H9 (cell line): ENCODE data around the gene GNA12. TPM values are rescaled to one million over a fixed set of nuclear protein-coding genes. Genes with fewer than 3 reads are reported as not detected.
A peak's percentile ranks its signal among the peaks of the same experiment; 100 is the strongest.

Source experiments
- DNase-seq: peaks from one replicate; pipeline ENCODE4 v3.0.0-alpha.2; 2017
- H2AFZ ChIP-seq: one replicate; pipeline ENCODE4 v1.6.1; 2013; ENCODE audit warnings: mild to moderate bottlenecking, low read length, control low read depth, moderate library complexity
- H2AK5ac ChIP-seq: 2 replicates; pipeline ENCODE4 v1.6.1; 2013; ENCODE audit warnings: low read length, control low read depth, mixed read lengths; ENCODE audit not compliant: insufficient read length
- H2BK120ac ChIP-seq: one replicate; pipeline ENCODE4 v1.6.1; 2013; ENCODE audit warnings: low read depth, mild to moderate bottlenecking, low read length, control low read depth, inconsistent platforms; ENCODE audit not compliant: poor library complexity, severe bottlenecking
- H2BK12ac ChIP-seq: 2 replicates; pipeline ENCODE4 v1.6.1; 2013; ENCODE audit warnings: low read length, control low read depth, mixed read lengths, low read depth; ENCODE audit not compliant: insufficient read length
- H2BK15ac ChIP-seq: 2 replicates; pipeline ENCODE4 v1.6.1; 2013; ENCODE audit warnings: low read depth, low read length, control low read depth
- H2BK20ac ChIP-seq: one replicate; pipeline ENCODE4 v1.6.1; 2013; ENCODE audit warnings: low read depth, mild to moderate bottlenecking, low read length, control low read depth, inconsistent platforms; ENCODE audit not compliant: poor library complexity, severe bottlenecking
- H2BK5ac ChIP-seq: 2 replicates; pipeline ENCODE4 v1.6.1; 2013; ENCODE audit warnings: low read length, control low read depth, mixed read lengths; ENCODE audit not compliant: insufficient read length
- H3K14ac ChIP-seq: 2 replicates; pipeline ENCODE4 v1.6.1; 2013; ENCODE audit warnings: low read length, control low read depth; ENCODE audit not compliant: insufficient read depth
- H3K18ac ChIP-seq: 2 replicates; pipeline ENCODE4 v1.6.1; 2013; ENCODE audit warnings: low read depth, mild to moderate bottlenecking, mixed read lengths, low read length, control low read depth; ENCODE audit not compliant: insufficient read length
- H3K23ac ChIP-seq: 2 replicates; pipeline ENCODE4 v1.6.1; 2013; ENCODE audit warnings: low read length, control low read depth, mixed read lengths, low read depth; ENCODE audit not compliant: insufficient read length
- H3K23me2 ChIP-seq: 2 replicates; pipeline ENCODE4 v1.6.1; 2013; ENCODE audit warnings: low read depth, mild to moderate bottlenecking, mixed read lengths, low read length, control low read depth; ENCODE audit not compliant: insufficient read length, poor library complexity, severe bottlenecking
- H3K27ac ChIP-seq: 2 replicates; pipeline ENCODE4 v1.5.1; 2013; ENCODE audit warnings: low read length, control low read depth, mixed read lengths, low read depth; ENCODE audit not compliant: insufficient read length
- H3K27me3 ChIP-seq: 2 replicates; pipeline ENCODE4 v1.6.1; 2013; ENCODE audit warnings: low read length, control low read depth, inconsistent platforms; ENCODE audit not compliant: insufficient read depth
- H3K4ac ChIP-seq: 2 replicates; pipeline ENCODE4 v1.6.1; 2013; ENCODE audit warnings: low read depth, mild to moderate bottlenecking, control low read depth, inconsistent platforms, low read length, moderate library complexity
- H3K4me1 ChIP-seq: 2 replicates; pipeline ENCODE4 v1.6.1; 2013; ENCODE audit warnings: low read length, control low read depth, inconsistent platforms; ENCODE audit not compliant: insufficient read depth
- H3K4me2 ChIP-seq: 2 replicates; pipeline ENCODE4 v1.6.1; 2013; ENCODE audit warnings: low read length, control low read depth, mixed read lengths; ENCODE audit not compliant: insufficient read length, insufficient read depth
- H3K56ac ChIP-seq: 2 replicates; pipeline ENCODE4 v1.6.1; 2013; ENCODE audit warnings: low read depth, mild to moderate bottlenecking, mixed read lengths, low read length, control low read depth; ENCODE audit not compliant: insufficient read length
- H3K79me1 ChIP-seq: 2 replicates; pipeline ENCODE4 v1.6.1; 2013; ENCODE audit warnings: low read depth, mild to moderate bottlenecking, moderate library complexity, low read length, control low read depth, inconsistent platforms; ENCODE audit not compliant: insufficient read depth, poor library complexity, severe bottlenecking
- H3K79me2 ChIP-seq: 2 replicates; pipeline ENCODE4 v1.6.1; 2013; ENCODE audit warnings: low read length, control low read depth, inconsistent platforms; ENCODE audit not compliant: insufficient read depth
- H3K9ac ChIP-seq: 2 replicates; pipeline ENCODE4 v1.6.1; 2013; ENCODE audit warnings: low read length, control low read depth, mixed read lengths; ENCODE audit not compliant: insufficient read length; ENCODE audit errors: extremely low read depth
- H3K9me3 ChIP-seq: one replicate; pipeline ENCODE4 v1.6.1; 2013; ENCODE audit warnings: low read depth, low read length, inconsistent platforms; ENCODE audit not compliant: control insufficient read depth
- H3T11ph ChIP-seq: one replicate; pipeline ENCODE4 v1.6.1; 2013; ENCODE audit warnings: mild to moderate bottlenecking, low read length, control low read depth, inconsistent platforms
- H4K20me1 ChIP-seq: one replicate; pipeline ENCODE4 v1.6.1; 2013; ENCODE audit not compliant: control insufficient read depth, insufficient read length, insufficient read depth
- H4K5ac ChIP-seq: 2 replicates; pipeline ENCODE4 v1.6.1; 2013; ENCODE audit warnings: low read depth, mild to moderate bottlenecking, mixed read lengths, low read length, control low read depth; ENCODE audit not compliant: insufficient read length
- H4K8ac ChIP-seq: replicated peaks from 2 replicates; pipeline ENCODE4 v1.6.1; 2013; ENCODE audit warnings: low read length, control low read depth, mixed read lengths, low read depth; ENCODE audit not compliant: insufficient read length
- H4K91ac ChIP-seq: 2 replicates; pipeline ENCODE4 v1.6.1; 2013; ENCODE audit warnings: low read depth, mild to moderate bottlenecking, moderate library complexity, mixed read lengths, low read length, control low read depth; ENCODE audit not compliant: insufficient read length
- H3K27ac Mint-ChIP-seq, 3 experiments: 2 replicates in 2 of 3; 3 replicates in 1 of 3; pipeline ENCODE4 v1.8.0; 2020 to 2021; ENCODE audit warnings: mixed read lengths in 3 of 3, mild to moderate bottlenecking in 1 of 3, moderate library complexity in 1 of 3
- H3K27me3 Mint-ChIP-seq: 2 replicates; pipeline ENCODE4 v1.8.0; 2021; ENCODE audit warnings: low read depth, mild to moderate bottlenecking, moderate library complexity, mixed read lengths
- H3K36me3 Mint-ChIP-seq, 3 experiments: 2 replicates in 2 of 3; 3 replicates in 1 of 3; pipeline ENCODE4 v1.8.0; 2020 to 2021; ENCODE audit warnings: low read depth in 3 of 3, mixed read lengths in 3 of 3; ENCODE audit not compliant: insufficient read depth in 1 of 3
- H3K4me1 Mint-ChIP-seq, 2 experiments: 2 replicates each; pipeline ENCODE4 v1.8.0; 2020; ENCODE audit warnings: mixed read lengths in 2 of 2
- H3K4me3 Mint-ChIP-seq, 2 experiments: 2 replicates in 1 of 2; 3 replicates in 1 of 2; pipeline ENCODE4 v1.8.0; 2020 to 2021; ENCODE audit warnings: mild to moderate bottlenecking in 2 of 2, mixed read lengths in 2 of 2, moderate library complexity in 1 of 2
- H3K9me3 Mint-ChIP-seq, 2 experiments: 2 replicates in 1 of 2; 3 replicates in 1 of 2; pipeline ENCODE4 v1.8.0; 2020; ENCODE audit warnings: mild to moderate bottlenecking in 2 of 2, mixed read lengths in 2 of 2, moderate library complexity in 1 of 2
- WGBS: extraction: QIAGEN DNeasy Blood & Tissue Kit; methylation state at CpG from one replicate; pipeline ENCODE4 v1.1.7; 2013; ENCODE audit warnings: missing lambda C conversion rate, low lambda C conversion rate, mixed read lengths; ENCODE audit not compliant: insufficient read length; ENCODE audit errors: extremely low coverage; 5-methylcytosine and 5-hydroxymethylcytosine counted together
- long read RNA-seq: library from polyadenylated mRNA; unstranded; transcript quantifications from one replicate; pipeline ENCODE4 v2.0.0, GENCODE V29; 2020
- total RNA-seq: library from RNA; stranded (reverse); gene quantifications from 2 replicates; pipeline ENCODE4 v1.2.1, GENCODE V29; 2021
- TF ChIP-seq, protein P1 (sequence below): fragments of 200-600 bp; sonication (generic); conservative IDR thresholded peaks from 3 replicates; pipeline ENCODE4 v1.8.0; 2021; ENCODE audit warnings: antibody characterized with exemption, mild to moderate bottlenecking

Gene GNA12, protein sequence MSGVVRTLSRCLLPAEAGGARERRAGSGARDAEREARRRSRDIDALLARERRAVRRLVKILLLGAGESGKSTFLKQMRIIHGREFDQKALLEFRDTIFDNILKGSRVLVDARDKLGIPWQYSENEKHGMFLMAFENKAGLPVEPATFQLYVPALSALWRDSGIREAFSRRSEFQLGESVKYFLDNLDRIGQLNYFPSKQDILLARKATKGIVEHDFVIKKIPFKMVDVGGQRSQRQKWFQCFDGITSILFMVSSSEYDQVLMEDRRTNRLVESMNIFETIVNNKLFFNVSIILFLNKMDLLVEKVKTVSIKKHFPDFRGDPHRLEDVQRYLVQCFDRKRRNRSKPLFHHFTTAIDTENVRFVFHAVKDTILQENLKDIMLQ
- 60.2 and 63.1 TPM in 2 replicates for total RNA-seq
- long read RNA-seq, partial matches to known transcripts = 1 of 45 reads
- long read RNA-seq, other reads (novel, unspliced or antisense) = 44 of 45 reads

DNA sequence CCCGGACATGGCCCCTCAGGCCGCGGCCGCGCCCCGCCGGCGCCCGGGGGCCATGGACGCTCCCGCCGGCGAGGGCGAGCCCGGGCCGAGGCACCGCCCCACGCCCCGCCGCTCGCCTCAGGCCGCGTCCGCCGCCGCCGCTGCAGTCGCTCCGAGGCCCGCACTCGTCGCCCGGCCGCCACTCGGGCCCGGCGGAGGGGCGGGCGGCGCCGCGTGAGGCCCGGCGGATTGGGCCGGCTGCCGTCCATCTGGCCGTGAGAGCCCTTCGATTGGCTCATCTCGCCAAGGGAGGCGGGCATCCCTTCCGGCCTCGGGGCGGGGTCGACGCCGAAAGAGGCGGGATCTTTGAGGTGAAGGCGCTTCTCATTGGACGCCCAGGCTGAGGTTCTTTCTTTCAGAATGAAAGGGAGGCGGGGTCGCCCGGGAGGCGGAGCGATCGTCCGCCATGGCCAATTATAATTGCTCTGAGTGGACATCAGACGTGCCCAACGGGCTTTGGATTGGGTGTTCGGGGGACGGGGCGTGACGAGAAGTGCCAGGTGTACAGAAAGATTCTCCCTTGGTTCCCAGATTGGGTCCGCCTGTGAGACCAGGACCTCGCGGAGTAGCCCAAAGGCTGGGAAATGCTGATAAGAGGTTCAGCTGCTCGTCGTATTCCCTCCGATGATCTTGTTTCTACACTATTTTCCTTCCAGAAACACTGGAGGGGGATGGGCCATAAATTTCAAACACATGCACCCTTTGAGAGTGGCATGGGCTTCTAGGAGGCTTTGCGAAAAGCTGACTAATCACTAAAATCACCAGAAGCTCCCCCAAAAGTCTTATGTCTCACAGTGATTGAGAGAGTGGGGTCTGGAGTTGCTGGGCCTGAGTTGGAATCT, at the start of gene GNA12:
Gene GNA12 (minus strand): TSS at position 156 of the 881 bp plus-strand sequence. CDS start 147 bp downstream, at position 9.
- WGBS = no CpG with 5 or more reads among the region's 79 CpGs
- H3K27me3 ChIP-seq = no peaks in the 10 kb centered on the region
- no peaks in the 10 kb centered on the region for H4K20me1 ChIP-seq
- Mint-ChIP-seq H3K27me3 (no peaks in the 10 kb centered on the region), H3K4me1 (peaks cover 23% of the 10 kb centered on the region in 2 experiments), H3K9me3 (no peaks in the 10 kb centered on the region; a peak in 3 of 5 replicates), H3K36me3 (peaks cover 15 to 32% (median 32%) of the 10 kb centered on the region in 3 experiments), H3K27ac (peak within 1 kb of the TSS; percentile 47 to 89 (median 82); a peak in 5 of 7 replicates), H3K4me3 (peak within 1 kb of the TSS; percentile 78 to 90)
- peaks cover 8% of the 10 kb centered on the region for H3K79me1 ChIP-seq
- H3K23ac ChIP-seq = no peak within 1 kb of the TSS
- no peak within 1 kb of the TSS; the same call in 1 of the 2 replicates for H3K4ac ChIP-seq
- peak within 1 kb of the TSS; percentile 59 for H3K4me2 ChIP-seq
- no peak within 1 kb of the TSS for H2BK20ac ChIP-seq
- H3K4me1 ChIP-seq = peaks cover 2% of the 10 kb centered on the region; the same call in 1 of the 2 replicates
- H2BK120ac ChIP-seq = no peak within 1 kb of the TSS
- peak within 1 kb of the TSS; percentile 66 for H3K9ac ChIP-seq
- H3K23me2 ChIP-seq = no peaks in the 10 kb centered on the region
- peak within 1 kb of the TSS; percentile 87 for H3K18ac ChIP-seq
- H4K91ac ChIP-seq = no peak within 1 kb of the TSS
- H3T11ph ChIP-seq = no peak within 1 kb of the TSS
- no peak within 1 kb of the TSS; the same call in 1 of the 2 replicates for H2BK15ac ChIP-seq
- H2AFZ ChIP-seq = no peak within 1 kb of the TSS
- H2AK5ac ChIP-seq = no peak within 1 kb of the TSS
- TF ChIP-seq, protein P1, sequence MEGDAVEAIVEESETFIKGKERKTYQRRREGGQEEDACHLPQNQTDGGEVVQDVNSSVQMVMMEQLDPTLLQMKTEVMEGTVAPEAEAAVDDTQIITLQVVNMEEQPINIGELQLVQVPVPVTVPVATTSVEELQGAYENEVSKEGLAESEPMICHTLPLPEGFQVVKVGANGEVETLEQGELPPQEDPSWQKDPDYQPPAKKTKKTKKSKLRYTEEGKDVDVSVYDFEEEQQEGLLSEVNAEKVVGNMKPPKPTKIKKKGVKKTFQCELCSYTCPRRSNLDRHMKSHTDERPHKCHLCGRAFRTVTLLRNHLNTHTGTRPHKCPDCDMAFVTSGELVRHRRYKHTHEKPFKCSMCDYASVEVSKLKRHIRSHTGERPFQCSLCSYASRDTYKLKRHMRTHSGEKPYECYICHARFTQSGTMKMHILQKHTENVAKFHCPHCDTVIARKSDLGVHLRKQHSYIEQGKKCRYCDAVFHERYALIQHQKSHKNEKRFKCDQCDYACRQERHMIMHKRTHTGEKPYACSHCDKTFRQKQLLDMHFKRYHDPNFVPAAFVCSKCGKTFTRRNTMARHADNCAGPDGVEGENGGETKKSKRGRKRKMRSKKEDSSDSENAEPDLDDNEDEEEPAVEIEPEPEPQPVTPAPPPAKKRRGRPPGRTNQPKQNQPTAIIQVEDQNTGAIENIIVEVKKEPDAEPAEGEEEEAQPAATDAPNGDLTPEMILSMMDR = no peak
- no peaks in the 10 kb centered on the region for H3K9me3 ChIP-seq
- H4K5ac ChIP-seq = no peak within 1 kb of the TSS
- H3K14ac ChIP-seq = peak within 1 kb of the TSS; percentile 62
- no peak within 1 kb of the TSS for H3K56ac ChIP-seq
- no peak within 1 kb of the TSS for H4K8ac ChIP-seq
- no peak within 1 kb of the TSS for H2BK5ac ChIP-seq
- H3K27ac ChIP-seq = peak within 1 kb of the TSS; percentile 18
- peaks cover 28% of the 10 kb centered on the region for H3K79me2 ChIP-seq
- H2BK12ac ChIP-seq = no peak within 1 kb of the TSS
- DNase-seq = peak; percentile 99
